NCI-H1092 treated with DMSO at 0.1 percent for 48 hours (cell line): Measurements from ENCODE around the gene TSPAN16.

ENCODE experiments used
- DNase-seq: peaks from one replicate; lab custom pipeline; 2025; lab: John Stamatoyannopoulos, UW

TSPAN16 gene

DNA sequence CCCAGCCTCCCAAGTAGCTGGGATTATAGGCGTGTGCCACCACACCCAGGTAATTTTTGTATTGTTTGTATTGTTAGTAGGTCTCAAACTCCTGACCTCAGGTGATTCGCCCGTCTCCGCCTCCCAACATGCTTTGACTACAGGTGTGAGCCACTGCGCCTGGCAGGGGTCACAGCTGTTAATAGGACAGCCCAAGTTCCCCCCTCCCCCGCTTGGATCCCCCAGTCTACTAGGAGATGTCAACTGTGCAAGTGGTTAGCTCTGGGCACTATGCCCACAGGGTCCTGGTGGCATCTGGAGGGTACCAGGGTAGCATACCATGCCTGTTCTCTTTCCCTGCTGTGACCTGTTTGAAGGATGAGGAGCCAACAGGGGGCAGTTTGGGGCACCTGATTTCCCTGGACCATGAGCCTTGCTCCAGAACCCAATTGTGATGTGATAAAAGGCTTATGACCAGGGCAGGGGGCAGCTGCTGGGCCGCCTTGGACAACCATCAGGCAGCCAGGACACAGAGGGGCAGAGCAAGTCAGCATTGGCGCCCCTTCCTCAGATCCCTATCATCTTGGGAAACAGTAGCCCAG, at the start of gene TSPAN16:
Gene TSPAN16, plus strand, starts transcription at position 496 of the 581 bp plus-strand sequence. CDS start 138 bp downstream, outside the sequence.
- no peak for DNase-seq

- no peak for DNase-seq
These were observed 49.0 kb upstream of the TSPAN16 start for GRCh38 chr19:11246941-11247340.

GRCh38 chr19:11247391-11247790, 48.6 kb upstream of the TSPAN16 start:
- DNase-seq, result no peak

GRCh38 chr19:11247934-11248333, 48.0 kb upstream of the TSPAN16 start:
- no peak for DNase-seq

- DNase-seq, result no peak
These were observed 47.1 kb upstream of the TSPAN16 start for GRCh38 chr19:11248852-11249251.

- DNase-seq, result no peak
These were observed 44.7 kb upstream of the TSPAN16 start for GRCh38 chr19:11251217-11251616.

DNA sequence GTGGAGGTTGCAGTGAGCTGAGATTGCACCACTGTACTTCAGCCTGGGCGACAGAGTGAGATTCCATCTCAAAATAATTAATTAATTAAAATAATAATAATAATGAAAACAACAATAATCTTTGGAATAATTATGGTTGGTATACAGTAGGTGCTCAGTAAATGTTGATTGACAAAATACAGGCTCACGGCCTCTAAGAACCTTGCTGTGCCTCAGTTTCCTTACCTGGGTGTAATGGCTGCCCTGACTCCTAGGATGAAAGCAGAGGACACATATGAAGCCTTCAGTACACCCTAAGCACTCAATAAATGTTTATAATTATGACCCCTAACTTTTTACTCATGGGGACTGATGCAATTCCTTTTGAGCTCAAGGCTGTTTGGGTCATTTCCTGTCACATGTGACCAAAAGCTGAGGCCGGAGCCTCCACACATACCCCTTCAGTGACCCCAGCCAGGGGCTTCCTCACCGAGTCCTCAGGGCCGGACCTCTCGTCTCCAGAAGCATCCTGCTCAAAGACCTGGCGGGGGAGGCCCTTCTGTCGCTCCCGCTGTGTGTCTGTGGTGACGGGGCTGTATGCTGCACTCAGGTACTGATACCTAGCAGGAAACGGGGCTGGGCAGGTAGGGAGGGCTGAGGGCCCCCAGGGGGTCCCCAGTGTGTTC, 44.2 kb upstream of the TSPAN16 start:
- DNase-seq, result no peak

DNA sequence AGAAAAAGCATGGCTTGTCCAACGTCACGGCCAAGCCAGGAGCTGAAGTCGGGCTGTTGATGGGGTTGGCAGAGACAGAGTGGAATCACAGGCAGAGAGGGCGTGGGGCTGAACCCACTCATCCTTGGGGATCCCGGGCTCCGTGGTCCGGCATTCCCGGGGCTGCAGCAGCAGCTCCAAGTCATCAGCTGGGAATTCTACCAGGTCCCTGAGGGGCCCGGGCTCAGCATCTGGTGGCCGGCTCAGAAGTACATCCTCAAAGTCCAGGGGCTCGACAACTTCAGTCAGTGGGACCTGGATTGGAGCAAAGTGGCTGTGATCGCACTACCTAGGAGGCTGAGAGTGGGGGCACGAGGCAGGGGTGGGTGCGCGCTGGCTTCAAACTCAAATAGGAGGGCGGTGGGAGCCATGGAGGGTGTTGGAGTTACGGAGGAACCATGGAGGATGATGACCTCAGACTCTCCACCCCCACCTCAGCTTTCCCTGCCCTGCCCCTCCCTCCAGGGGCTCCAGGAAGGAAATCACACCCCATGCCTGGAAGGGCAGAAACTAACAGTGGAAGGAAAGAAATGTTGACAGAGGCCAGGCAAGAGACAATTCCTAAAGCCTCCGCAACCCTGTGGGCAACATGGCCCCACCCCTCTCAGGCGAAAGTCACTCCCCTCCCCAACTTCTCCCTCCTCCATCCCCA, 43.1 kb upstream of the TSPAN16 start:
- DNase-seq, result no peak

- no peak for DNase-seq
These were observed 41.3 kb upstream of the TSPAN16 start for GRCh38 chr19:11254666-11255065.

GRCh38 chr19:11256189-11256588, 39.8 kb upstream of the TSPAN16 start:
- DNase-seq, result no peak

DNA sequence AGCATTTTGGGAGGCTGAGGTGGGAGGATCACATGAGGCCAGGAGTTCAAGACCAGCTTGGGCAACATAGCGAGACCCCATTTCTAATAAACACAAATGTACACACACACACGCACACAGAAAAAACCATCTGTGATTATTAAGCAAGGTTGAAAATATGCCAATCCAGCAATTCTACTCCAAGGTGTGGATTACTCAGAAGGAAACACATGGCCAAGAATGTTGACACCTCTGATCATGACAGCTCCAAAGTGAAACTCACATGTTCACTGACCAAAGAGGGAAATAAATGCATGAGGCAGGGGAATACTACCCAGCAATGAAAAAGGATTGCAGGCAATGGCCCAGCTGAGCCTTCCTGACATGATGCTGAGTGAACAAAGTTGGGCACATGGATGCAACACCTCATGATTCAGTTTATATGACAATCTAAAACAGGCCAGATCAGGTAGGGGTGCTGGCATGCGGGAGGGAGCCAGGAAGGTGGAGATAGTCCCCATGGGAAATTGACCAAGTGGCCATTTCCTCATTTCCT, 38.0 kb upstream of the TSPAN16 start:
- DNase-seq, result no peak

GRCh38 chr19:11260996-11261395, 35.0 kb upstream of the TSPAN16 start:
- no peak for DNase-seq

DNA sequence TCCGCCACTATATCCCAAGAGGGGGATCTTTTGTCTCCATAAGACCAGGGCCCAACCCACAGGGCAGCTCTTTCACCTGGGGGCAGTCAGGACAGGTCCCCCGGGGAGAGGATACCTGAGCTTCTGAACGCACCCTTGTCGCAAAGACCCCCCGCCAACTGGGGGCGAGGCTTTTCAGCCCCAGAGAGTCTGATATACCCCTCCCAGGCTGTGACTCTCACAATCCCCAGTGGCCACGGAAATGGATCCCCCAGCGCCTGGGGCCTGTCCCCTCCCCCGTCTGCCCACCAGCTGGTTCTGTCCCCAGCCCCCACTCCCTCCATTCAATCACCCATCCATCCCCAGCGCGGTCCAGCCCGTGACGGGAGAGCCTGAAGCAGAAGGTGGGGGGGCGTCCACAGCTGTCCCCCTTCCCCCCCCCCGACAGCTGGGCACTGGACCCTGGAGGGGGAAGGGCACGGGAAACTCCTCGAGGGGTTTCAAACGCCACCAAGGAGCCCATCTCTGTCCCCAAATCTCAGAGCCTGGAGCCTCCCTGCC, 34.5 kb upstream of the TSPAN16 start:
- DNase-seq, result no peak

DNA sequence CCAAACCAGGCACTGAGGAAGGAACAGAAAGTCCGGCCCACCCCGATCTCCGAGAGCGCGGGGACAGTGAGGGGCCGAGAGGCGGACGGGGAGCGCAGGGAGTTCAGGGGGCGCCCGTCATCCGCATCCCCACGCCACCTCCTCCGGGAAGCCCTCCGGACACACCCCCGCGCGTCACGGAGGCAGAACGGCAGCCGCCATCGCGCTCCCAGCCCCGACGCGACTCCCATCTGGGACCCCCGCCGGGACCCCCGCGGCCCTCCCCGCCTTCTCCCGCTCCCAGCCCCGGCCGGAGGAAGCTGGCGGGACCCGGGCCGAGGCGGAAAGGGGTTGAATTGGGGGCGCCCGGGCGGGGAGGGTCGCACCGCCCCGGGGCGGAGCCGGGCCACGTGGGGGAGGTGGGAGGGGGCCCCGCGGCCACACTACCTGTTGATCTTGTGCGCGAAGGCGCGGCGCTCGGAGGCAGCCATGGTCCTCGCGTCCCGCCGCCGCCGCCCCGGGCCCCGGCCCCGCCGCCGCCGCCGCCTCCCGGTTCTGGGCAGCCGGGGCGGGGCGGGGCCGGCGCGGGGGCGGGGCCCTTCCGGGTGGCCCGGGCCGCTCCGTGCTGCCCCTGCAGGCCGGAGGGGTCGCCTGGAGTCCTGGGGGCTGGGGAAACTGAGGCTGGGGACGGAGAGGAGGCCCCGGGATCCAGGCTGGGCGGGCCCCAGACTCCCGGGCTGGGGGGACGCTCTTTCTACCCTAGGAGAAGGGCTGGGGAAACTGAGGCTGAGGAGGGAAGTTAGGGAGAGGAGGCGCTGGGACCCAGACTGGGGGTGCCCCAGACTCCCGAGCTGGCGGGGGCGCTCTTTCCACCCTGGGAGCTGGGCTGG, 33.8 kb upstream of the TSPAN16 start, which contains the start of gene DOCK6:
Gene DOCK6, minus strand, starts transcription at position 554 of the 869 bp plus-strand sequence. Its CDS starts 84 bp downstream, at position 470.
- no peak for DNase-seq

DNA sequence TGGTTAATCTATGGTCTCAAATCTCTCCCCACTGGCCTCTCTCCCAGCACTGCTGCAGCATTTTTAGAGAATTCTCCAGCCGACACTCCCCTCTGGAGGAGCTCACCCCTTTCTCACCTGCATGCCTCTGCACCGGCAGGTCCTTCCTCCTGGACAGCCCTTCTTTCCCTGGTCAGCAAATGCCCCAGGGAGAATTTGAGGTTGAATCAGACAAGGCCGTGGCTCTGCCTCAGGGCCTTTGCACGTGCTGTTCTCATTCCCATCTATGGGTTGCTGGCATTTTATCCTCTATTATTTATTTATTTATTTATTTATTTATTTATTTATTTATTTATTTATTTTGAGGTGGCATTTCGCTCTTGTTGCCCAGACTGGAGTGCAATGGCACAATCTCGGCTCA, 32.2 kb upstream of the TSPAN16 start:
- DNase-seq, result no peak

- no peak for DNase-seq
These were observed 31.3 kb upstream of the TSPAN16 start for GRCh38 chr19:11264452-11265176.

DNA sequence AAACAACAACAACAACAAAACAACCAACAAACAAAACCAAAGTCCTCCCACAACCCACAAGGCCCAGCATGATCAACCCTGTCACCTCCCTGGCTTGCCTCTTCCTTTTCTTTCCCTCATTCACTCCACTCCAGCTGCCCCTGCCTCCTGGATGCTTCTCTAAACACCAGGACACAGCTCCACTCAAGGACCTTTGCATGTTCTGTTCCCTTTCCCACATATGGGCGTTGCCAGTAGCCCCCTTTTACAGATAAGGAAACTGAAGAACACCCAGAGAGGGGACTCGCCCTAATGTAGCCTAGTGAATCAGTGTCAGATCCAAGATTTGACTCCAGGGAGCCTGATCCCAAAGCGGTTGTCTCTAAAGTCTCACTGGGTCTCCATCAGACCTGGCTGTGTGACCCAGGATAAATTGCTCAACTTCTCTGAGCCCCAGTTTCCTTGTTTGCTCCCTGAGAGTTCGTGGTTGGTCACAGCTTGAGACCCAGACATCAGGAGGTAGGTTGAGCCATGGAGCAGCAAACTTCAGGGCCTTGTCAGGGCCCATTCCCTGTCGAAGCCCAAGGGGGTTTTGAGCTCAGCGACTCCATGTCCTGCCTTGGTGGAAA, 30.7 kb upstream of the TSPAN16 start:
- DNase-seq, result no peak

DNA sequence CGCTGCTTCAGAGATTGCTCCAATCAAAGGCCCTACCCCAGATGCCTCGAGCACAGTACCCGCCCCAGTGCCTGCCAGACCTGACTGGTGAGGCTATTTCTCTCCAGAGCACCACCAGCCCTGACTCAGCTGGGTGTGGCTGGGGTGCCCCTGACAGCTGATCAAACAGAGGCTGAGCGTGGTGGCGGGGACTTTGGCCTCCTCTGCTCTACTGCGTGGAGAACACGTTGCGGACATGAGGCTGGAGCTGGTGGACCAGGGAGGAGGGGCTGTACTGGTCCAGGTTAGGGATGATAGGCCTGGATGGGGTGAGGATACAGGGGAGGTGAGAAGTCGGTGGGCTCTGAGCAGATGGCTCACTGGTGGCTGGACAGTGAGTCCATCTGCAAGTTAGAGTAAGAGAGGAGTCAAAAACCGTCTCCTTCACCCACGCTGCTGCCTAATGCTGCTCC, 30.1 kb upstream of the TSPAN16 start:
- DNase-seq, result peak; percentile 14

GRCh38 chr19:11267316-11268085, 28.5 kb upstream of the TSPAN16 start:
- no peak for DNase-seq
